Astrocyte (in vitro differentiated cells and primary cell): ENCODE data around the gene ATF6. TPM values are rescaled to one million over a fixed set of nuclear protein-coding genes. Genes with fewer than 3 reads are reported as not detected.
"Not testable (repeated sequence)": the region's sequence is repeated elsewhere in the genome, so short reads cannot be mapped to it uniquely, and the experiment has no call there.

Source experiments
- DNase-seq: peaks from one replicate; pipeline ENCODE4 v3.0.0-alpha.2; 2010; ENCODE audit warnings: low read depth
- FAIRE-seq: peaks from 2 replicates; lab custom pipeline; 2011; peaks lifted over from hg19 to GRCh38; lab: Jason Lieb, UNC
- H2AFZ ChIP-seq: 2 replicates; pipeline ENCODE4 v1.6.0; 2012; ENCODE audit warnings: low read depth, low read length, inconsistent platforms
- H3K27ac ChIP-seq: 2 replicates; pipeline ENCODE4 v1.5.1; 2011; ENCODE audit warnings: low read depth, low read length, inconsistent platforms
- H3K27me3 ChIP-seq: 2 replicates; pipeline ENCODE4 v1.6.0; 2011; ENCODE audit warnings: low read length, inconsistent platforms; ENCODE audit not compliant: insufficient read depth
- H3K36me3 ChIP-seq: 2 replicates; pipeline ENCODE4 v1.5.1; 2011; ENCODE audit warnings: low read length, inconsistent platforms; ENCODE audit not compliant: insufficient read depth
- H3K4me1 ChIP-seq: 2 replicates; pipeline ENCODE4 v1.5.1; 2011; ENCODE audit warnings: low read length, inconsistent platforms; ENCODE audit not compliant: insufficient read depth
- H3K4me2 ChIP-seq: 2 replicates; pipeline ENCODE4 v1.6.0; 2012; ENCODE audit warnings: low read length, inconsistent platforms
- H3K4me3 ChIP-seq: 2 replicates; pipeline ENCODE4 v1.5.1; 2011; ENCODE audit warnings: low read depth, mild to moderate bottlenecking, low read length, inconsistent platforms; ENCODE audit not compliant: insufficient read depth
- H3K79me2 ChIP-seq: 2 replicates; pipeline ENCODE4 v1.6.0; 2012; ENCODE audit warnings: mild to moderate bottlenecking, low read length, inconsistent platforms; ENCODE audit not compliant: insufficient read depth
- H3K9ac ChIP-seq: 2 replicates; pipeline ENCODE4 v1.6.0; 2012; ENCODE audit warnings: mild to moderate bottlenecking, low read length, inconsistent platforms
- H3K9me3 ChIP-seq: 2 replicates; pipeline ENCODE4 v1.5.1; 2012; ENCODE audit warnings: low read depth, mild to moderate bottlenecking, low read length, inconsistent platforms; ENCODE audit not compliant: insufficient read depth
- H4K20me1 ChIP-seq: 2 replicates; pipeline ENCODE4 v1.6.0; 2012; ENCODE audit warnings: low read length, inconsistent platforms; ENCODE audit not compliant: insufficient read depth
- H3K27ac Mint-ChIP-seq: one replicate; pipeline ENCODE4 v1.8.0; 2021; ENCODE audit warnings: mild to moderate bottlenecking, mixed read lengths; ENCODE audit not compliant: unreplicated experiment
- H3K27me3 Mint-ChIP-seq: one replicate; pipeline ENCODE4 v1.8.0; 2021; ENCODE audit warnings: low read depth, mixed read lengths; ENCODE audit not compliant: unreplicated experiment
- H3K36me3 Mint-ChIP-seq: one replicate; pipeline ENCODE4 v1.8.0; 2021; ENCODE audit warnings: low read depth, mixed read lengths; ENCODE audit not compliant: unreplicated experiment
- H3K4me1 Mint-ChIP-seq: one replicate; pipeline ENCODE4 v1.8.0; 2021; ENCODE audit warnings: low read depth, mixed read lengths; ENCODE audit not compliant: unreplicated experiment
- H3K4me3 Mint-ChIP-seq: one replicate; pipeline ENCODE4 v1.8.0; 2021; ENCODE audit warnings: mild to moderate bottlenecking, moderate library complexity, mixed read lengths; ENCODE audit not compliant: unreplicated experiment
- H3K9me3 Mint-ChIP-seq: one replicate; pipeline ENCODE4 v1.8.0; 2021; ENCODE audit warnings: mild to moderate bottlenecking, mixed read lengths; ENCODE audit not compliant: unreplicated experiment
- EZH2 ChIP-seq: IDR thresholded peaks from 2 replicates; pipeline ENCODE4 v1.6.1; 2012; ENCODE audit warnings: mild to moderate bottlenecking, low read length, inconsistent platforms; ENCODE audit not compliant: insufficient read depth
- total RNA-seq: library from RNA; stranded (reverse); gene quantifications from 2 replicates; pipeline ENCODE4 v1.2.1, GENCODE V29; 2021
- TF ChIP-seq, protein P1 (sequence below): IDR thresholded peaks from 2 replicates; pipeline ENCODE4 v1.5.1; 2011; ENCODE audit warnings: low read depth, mild to moderate bottlenecking, inconsistent platforms, low read length, moderate library complexity; ENCODE audit not compliant: insufficient read depth

The ATF6 gene
- total RNA-seq, 1 donor from 2014 or later: 25.4 TPM

DNA sequence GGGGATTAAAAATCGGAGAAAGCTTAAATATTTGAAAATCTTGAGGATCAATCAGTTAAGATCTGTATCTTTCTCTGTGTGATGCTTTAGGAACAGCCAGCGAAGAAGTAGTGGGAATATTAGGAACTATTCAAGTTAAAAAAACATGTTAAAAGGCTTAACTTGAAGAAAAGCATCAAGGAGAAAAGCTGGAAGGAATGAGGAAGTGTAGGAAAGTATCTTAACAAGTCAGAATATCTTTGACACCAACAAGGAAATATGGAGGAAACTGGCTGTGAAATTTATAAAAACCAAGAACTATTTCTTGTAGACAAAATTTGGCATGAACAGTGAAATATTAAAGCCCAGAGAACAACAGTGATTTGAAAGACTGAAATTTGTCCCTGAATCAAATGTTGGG, 60.4 kb downstream of the ATF6 start:
- FAIRE-seq (no peak), DNase-seq (no peak)
- H3K27ac ChIP-seq: no peak overlapping the region
- no peak overlapping the region for H3K4me3 ChIP-seq
- no peaks in the 10 kb centered on the region for H3K27me3 ChIP-seq
- H3K27me3 Mint-ChIP-seq: no peaks in the 10 kb centered on the region
- no peak overlapping the region for H3K4me3 Mint-ChIP-seq
- H3K4me1 Mint-ChIP-seq: no peaks in the 10 kb centered on the region
- peaks cover 1% of the 10 kb centered on the region for H3K36me3 ChIP-seq
- no peaks in the 10 kb centered on the region for H3K9me3 ChIP-seq
- no peak overlapping the region for H3K4me2 ChIP-seq
- TF ChIP-seq EZH2: no peak
- TF ChIP-seq, protein P1, sequence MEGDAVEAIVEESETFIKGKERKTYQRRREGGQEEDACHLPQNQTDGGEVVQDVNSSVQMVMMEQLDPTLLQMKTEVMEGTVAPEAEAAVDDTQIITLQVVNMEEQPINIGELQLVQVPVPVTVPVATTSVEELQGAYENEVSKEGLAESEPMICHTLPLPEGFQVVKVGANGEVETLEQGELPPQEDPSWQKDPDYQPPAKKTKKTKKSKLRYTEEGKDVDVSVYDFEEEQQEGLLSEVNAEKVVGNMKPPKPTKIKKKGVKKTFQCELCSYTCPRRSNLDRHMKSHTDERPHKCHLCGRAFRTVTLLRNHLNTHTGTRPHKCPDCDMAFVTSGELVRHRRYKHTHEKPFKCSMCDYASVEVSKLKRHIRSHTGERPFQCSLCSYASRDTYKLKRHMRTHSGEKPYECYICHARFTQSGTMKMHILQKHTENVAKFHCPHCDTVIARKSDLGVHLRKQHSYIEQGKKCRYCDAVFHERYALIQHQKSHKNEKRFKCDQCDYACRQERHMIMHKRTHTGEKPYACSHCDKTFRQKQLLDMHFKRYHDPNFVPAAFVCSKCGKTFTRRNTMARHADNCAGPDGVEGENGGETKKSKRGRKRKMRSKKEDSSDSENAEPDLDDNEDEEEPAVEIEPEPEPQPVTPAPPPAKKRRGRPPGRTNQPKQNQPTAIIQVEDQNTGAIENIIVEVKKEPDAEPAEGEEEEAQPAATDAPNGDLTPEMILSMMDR: no peak
- H3K36me3 Mint-ChIP-seq: peaks cover 8% of the 10 kb centered on the region
- H3K4me1 ChIP-seq: peaks cover 4% of the 10 kb centered on the region
- H3K9ac ChIP-seq: no peak overlapping the region
- H4K20me1 ChIP-seq: no peaks in the 10 kb centered on the region
- peaks cover under 1% of the 10 kb centered on the region for H3K79me2 ChIP-seq
- no peaks in the 10 kb centered on the region for H3K9me3 Mint-ChIP-seq
- H3K27ac Mint-ChIP-seq: no peak overlapping the region
- H2AFZ ChIP-seq: no peak overlapping the region

DNA sequence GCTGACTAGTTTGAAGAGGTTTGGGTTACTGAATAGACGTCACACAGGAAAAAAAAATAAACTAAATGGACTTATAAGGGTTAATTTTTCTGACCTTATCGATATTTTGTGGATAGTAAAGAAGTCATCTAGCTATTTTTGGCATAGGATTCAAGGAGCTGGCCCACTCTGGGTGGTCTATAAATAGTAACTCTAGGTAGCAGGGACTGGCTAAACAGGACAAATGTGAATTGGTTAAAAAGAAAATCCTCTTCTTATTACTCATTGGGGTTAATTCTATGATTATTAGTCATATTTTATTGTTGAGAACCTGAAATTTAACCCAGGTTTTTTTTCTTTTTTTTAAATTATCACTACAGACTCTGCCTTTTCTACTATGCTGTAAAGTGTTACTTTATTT, 61.7 kb downstream of the ATF6 start:
- no peaks in the 10 kb centered on the region for H3K4me1 Mint-ChIP-seq
- no peak overlapping the region for H3K4me3 ChIP-seq
- no peaks in the 10 kb centered on the region for H4K20me1 ChIP-seq
- H3K27me3 ChIP-seq: no peaks in the 10 kb centered on the region
- H3K9me3 ChIP-seq: no peaks in the 10 kb centered on the region
- no peaks in the 10 kb centered on the region for H3K79me2 ChIP-seq
- no peak overlapping the region for H3K27ac ChIP-seq
- H3K4me2 ChIP-seq: no peak overlapping the region
- no peaks in the 10 kb centered on the region for H3K36me3 ChIP-seq
- peaks cover 4% of the 10 kb centered on the region for H3K4me1 ChIP-seq
- H3K4me3 Mint-ChIP-seq: no peak overlapping the region
- FAIRE-seq (no peak), DNase-seq (peak; percentile 59)
- peaks cover 10% of the 10 kb centered on the region for H3K36me3 Mint-ChIP-seq
- H3K9ac ChIP-seq: no peak overlapping the region
- no peak overlapping the region for H2AFZ ChIP-seq
- H3K9me3 Mint-ChIP-seq: peaks cover 3% of the 10 kb centered on the region
- no peak for TF ChIP-seq EZH2
- TF ChIP-seq, protein P1: no peak
- H3K27me3 Mint-ChIP-seq: no peaks in the 10 kb centered on the region
- no peak overlapping the region for H3K27ac Mint-ChIP-seq

DNA sequence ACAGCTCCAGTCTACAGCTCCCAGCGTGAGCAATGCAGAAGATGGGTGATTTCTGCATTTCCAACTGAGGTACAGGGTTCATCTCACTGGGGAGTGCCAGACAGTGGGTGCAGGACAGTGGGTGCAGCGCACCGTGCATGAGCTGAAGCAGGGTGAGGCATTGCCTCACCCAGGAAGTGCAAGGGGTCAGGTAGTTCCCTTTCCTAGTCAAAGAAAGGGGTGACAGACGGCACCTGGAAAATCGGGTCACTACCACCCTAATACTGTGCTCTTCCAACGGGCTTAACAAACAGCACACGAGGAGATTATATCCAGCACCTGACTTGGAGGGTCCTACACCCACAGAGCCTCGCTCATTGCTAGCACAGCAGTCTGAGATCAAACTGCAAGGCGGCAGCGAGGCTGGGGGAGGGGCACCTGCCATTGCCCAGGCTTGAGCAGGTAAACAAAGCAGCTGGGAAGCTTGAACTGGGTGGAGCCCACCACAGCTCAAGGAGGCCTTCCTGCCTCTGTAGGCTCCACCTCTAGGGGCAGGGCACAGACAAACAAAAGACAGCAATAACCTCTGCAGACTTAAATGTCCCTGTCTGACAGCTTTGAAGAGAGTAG, 66.3 kb downstream of the ATF6 start:
- not testable (repeated sequence) for H3K27ac ChIP-seq, H3K9me3 Mint-ChIP-seq, H3K4me1 Mint-ChIP-seq, H3K9ac ChIP-seq, H3K27ac Mint-ChIP-seq, DNase-seq, H3K79me2 ChIP-seq, H3K36me3 ChIP-seq, H3K36me3 Mint-ChIP-seq, H2AFZ ChIP-seq, H3K27me3 Mint-ChIP-seq, H3K4me3 Mint-ChIP-seq, H4K20me1 ChIP-seq, H3K4me2 ChIP-seq, H3K27me3 ChIP-seq, FAIRE-seq, H3K4me3 ChIP-seq, H3K9me3 ChIP-seq, H3K4me1 ChIP-seq
